ENCODE measurements around the gene NTM. TPM values are rescaled to one million over a fixed set of nuclear protein-coding genes. Genes with fewer than 3 reads are reported as not detected.

Gene NTM
- total RNA-seq, 2 donors from 2014 or later: 0.26 to 3.6 TPM

- TF ChIP-seq POLR2A (IDR thresholded peaks at IDR 0.05) (no peak), CTCF (IDR thresholded peaks at IDR 0.05) (no peak)
- ATAC-seq (no peak), DNase-seq (no peak)
- H3K4me1 ChIP-seq: no peaks in the 10 kb centered on the region
- H3K9me3 ChIP-seq: no peaks in the 10 kb centered on the region
- no peaks in the 10 kb centered on the region for H3K36me3 ChIP-seq (replicated peaks in 1 of 2; ENCODE audit: insufficient read depth in 1 of 2, low read depth in 2 of 2)
- 66 to 71% methylated on average over 10 of the region's 10 CpGs for WGBS, 2 donors
- H3K27me3 ChIP-seq: no peaks in the 10 kb centered on the region
- no peak overlapping the region for H3K4me3 ChIP-seq
- H3K27ac ChIP-seq: no peak overlapping the region
- intact Hi-C loops (cut with DNase I): no loop called here
These were observed 940.3 kb downstream of the NTM start for GRCh38 chr11:132310390-132311375.

GRCh38 chr11:132311703-132312102 is 941.3 kb downstream of the NTM start:
- TF ChIP-seq CTCF (IDR thresholded peaks at IDR 0.05) (no peak), POLR2A (IDR thresholded peaks at IDR 0.05) (no peak)
- DNase-seq: no peak
- no peak overlapping the region for H3K4me3 ChIP-seq

DNA sequence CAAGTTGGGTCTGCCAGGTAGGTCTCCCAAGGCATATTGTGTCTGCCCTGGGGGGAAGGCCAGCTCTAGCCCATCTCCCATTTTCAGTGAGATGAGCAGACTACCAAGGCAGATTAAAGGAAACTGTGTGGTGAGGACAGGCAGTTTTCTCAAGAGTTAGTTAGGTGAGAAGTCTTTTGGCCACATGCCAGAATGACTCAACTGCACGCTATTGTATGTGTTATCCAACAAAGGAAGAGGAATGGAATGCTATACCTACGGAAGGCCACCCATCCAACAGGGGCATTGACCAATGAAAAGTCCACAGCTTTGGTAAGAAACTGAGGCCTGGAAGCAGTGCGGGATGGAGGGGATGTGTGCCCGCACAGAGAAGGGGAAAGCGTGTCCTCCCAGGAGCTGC is 941.7 kb downstream of the NTM start:
- no peaks in the 10 kb centered on the region for H3K4me1 ChIP-seq
- no peak overlapping the region for H3K4me3 ChIP-seq
- intact Hi-C loops (cut with DNase I): no loop called here
- ATAC-seq (no peak), DNase-seq (no peak)
- H3K27ac ChIP-seq: no peak overlapping the region
- no peaks in the 10 kb centered on the region for H3K27me3 ChIP-seq
- WGBS, 2 donors: 84 to 96% methylated on average over 5 of the region's 5 CpGs
- no peak for TF ChIP-seq POLR2A (IDR thresholded peaks at IDR 0.05)
- TF ChIP-seq CTCF (IDR thresholded peaks at IDR 0.05): no peak
- no peaks in the 10 kb centered on the region for H3K36me3 ChIP-seq (replicated peaks in 1 of 2; ENCODE audit: insufficient read depth in 1 of 2, low read depth in 2 of 2)
- no peaks in the 10 kb centered on the region for H3K9me3 ChIP-seq

More at GRCh38 chr11:132311703-132312102, 941.3 kb downstream of the NTM start:
- no peaks in the 10 kb centered on the region for H3K9me3 ChIP-seq
- WGBS, 2 donors: 58 to 69% methylated on average over 2 of the region's 2 CpGs
- H3K27me3 ChIP-seq: no peaks in the 10 kb centered on the region
- no peaks in the 10 kb centered on the region for H3K4me1 ChIP-seq
- H3K27ac ChIP-seq: no peak overlapping the region
- no peaks in the 10 kb centered on the region for H3K36me3 ChIP-seq (replicated peaks in 1 of 2; ENCODE audit: insufficient read depth in 1 of 2, low read depth in 2 of 2)
- ATAC-seq: no peak
- intact Hi-C loops (cut with DNase I): no loop called here

DNA sequence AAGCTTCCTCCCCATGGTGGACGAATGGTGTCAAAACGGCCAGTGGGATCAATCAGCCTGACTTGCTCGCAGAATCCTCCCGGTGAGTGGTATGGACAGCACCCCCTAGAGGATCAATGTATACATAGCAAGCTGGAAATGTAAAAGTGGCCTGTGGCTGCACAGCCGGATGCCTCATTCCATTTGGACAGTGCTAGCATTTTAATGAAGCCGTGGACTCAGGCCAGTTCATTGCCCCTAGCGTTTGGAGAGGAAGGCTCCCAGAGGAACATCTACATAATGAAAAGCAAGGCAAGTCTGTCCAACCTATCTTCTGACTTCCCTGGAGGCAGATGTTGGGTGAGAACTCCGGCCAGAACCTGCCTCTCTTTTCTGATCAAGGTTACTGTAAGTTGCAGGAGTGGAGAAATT is 942.3 kb downstream of the NTM start:
- H3K9me3 ChIP-seq: no peaks in the 10 kb centered on the region
- DNase-seq (no peak), ATAC-seq (no peak)
- H3K27ac ChIP-seq: no peak overlapping the region
- H3K4me1 ChIP-seq: no peaks in the 10 kb centered on the region
- no peak overlapping the region for H3K4me3 ChIP-seq
- H3K27me3 ChIP-seq: no peaks in the 10 kb centered on the region
- no peaks in the 10 kb centered on the region for H3K36me3 ChIP-seq (replicated peaks in 1 of 2; ENCODE audit: insufficient read depth in 1 of 2, low read depth in 2 of 2)
- WGBS, 2 donors: 11 to 27% methylated on average over 5 to 8 of the region's 8 CpGs
- TF ChIP-seq POLR2A (IDR thresholded peaks at IDR 0.05): no peak
- peak in 4 of 7 experiments; percentile 11 to 40 (median 26) for TF ChIP-seq CTCF (IDR thresholded peaks at IDR 0.05)
- intact Hi-C loops (cut with DNase I): no loop called here
